HG03135 (cell line): ENCODE measurements around the gene LNPK.
"Not testable (repeated sequence)": the region's sequence is repeated elsewhere in the genome, so short reads cannot be mapped to it uniquely, and the experiment has no call there.

ENCODE experiments used
- ATAC-seq: cut with Tn5 transposase; IDR thresholded peaks from one replicate; pipeline ENCODE4 v1.9.1; 2021; ENCODE audit warnings: mild to moderate bottlenecking, moderate library complexity; ENCODE audit not compliant: unreplicated experiment

The LNPK gene

GRCh38 chr2:175973373-175973772, 28.7 kb downstream of the LNPK start:
- ATAC-seq = no peak

GRCh38 chr2:175966839-175967238, 35.2 kb downstream of the LNPK start:
- no peak for ATAC-seq

DNA sequence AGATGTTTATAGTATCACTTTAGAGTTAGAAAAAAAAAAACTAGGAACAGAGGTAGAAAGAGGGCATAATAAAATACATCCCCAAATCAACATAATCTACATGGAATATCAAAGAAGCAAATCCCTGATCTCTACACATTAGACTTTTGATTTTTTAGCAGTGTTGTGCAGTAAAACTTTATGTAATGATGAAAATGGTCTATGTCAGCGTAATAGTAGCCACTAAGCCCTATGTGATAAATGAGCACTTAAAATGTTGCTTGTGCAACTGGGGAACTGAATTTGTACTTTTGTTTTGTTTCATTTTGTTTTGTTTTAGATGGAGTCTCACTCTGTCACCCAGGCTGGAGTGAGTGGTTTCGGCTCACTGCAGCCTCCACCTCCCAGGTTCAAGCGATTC, 36.3 kb downstream of the LNPK start:
- ATAC-seq = no peak

GRCh38 chr2:175964195-175964594, 37.9 kb downstream of the LNPK start:
- no peak for ATAC-seq

GRCh38 chr2:175963171-175963570, 38.9 kb downstream of the LNPK start:
- not testable (repeated sequence) for ATAC-seq

DNA sequence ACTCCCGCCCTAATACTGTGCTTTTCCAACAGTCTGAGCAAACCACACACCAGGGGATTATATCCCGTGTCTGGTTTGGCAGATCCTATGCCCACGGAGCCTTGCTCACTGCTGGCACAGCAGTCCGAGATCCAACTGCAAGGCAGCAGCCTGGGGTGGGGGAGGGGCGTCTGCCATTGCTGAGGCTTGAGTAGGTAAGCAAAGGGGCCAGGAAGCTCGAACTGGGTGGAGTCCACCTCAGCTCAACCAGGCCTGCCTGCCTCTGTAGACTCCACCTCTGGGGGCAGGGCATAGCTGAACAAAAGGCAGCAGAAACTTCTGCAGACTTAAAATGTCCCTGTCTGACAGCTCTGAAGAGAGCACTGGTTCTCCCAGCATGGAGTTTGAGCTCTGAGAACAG, 44.2 kb downstream of the LNPK start:
- ATAC-seq = no peak

- ATAC-seq = no peak
These were observed 46.9 kb downstream of the LNPK start for GRCh38 chr2:175955136-175955535.

- ATAC-seq = no peak
These were observed 51.6 kb downstream of the LNPK start for GRCh38 chr2:175950512-175950911.

GRCh38 chr2:175948191-175948590, 53.9 kb downstream of the LNPK start:
- ATAC-seq = no peak

DNA sequence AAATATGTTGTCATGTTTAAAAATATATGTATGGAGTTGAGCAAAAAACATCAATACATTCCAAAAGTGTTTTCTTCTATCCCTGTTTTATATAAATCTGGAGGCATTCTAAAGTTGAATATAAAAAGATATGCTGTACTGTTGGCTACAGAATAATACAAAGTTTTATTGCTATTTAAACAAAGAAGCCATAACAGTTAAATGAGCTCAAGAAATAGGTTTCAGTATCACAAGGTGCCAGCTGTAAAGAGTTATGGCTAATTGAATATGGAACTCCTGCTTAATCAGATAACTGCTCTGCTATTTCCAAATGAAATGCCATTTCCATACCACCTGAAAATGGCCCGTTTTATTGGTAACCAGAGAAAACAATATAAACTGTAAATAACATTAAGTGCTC, 55.0 kb downstream of the LNPK start:
- no peak for ATAC-seq

- ATAC-seq = no peak
These were observed 60.4 kb downstream of the LNPK start for GRCh38 chr2:175941699-175942098.

DNA sequence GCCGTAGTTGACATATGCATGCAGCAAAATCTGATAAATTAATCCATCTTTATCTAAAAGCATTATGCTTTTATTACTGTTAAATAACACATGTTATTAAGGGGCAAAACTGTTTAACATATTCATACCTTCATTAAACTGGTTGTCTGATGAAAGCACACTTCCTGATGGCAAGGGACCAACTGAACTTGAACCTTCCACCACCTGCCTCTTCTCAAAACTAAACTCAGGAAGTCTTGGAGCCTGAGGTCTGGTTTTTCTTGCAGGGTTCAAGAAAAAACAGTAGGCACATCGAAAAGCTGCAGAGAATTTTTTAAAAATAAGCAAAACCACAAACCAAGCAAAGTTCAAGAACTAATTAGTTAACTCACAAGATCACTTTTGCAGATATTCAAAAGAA, 64.9 kb downstream of the LNPK start:
- no peak for ATAC-seq

- ATAC-seq = no peak
These were observed 66.5 kb downstream of the LNPK start for GRCh38 chr2:175935289-175936181.

DNA sequence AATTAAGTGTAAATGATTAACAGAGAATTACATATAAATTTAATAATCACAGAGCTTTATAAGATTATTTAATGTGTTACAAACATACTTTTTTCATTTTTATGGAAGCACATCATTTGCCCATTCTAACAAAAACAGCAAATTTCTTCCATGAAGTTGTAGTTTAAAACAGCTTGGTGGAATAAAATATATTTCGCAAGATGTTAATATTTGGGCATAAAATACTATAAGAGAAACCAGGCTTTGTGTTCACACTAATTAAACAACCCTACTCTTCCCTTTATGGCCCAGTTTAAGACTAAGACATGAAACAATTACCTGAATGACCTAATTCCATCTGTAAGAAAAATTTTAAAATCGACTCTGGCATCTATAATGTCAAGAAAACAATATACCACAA, 69.4 kb downstream of the LNPK start:
- ATAC-seq = no peak

- no peak for ATAC-seq
These were observed 70.3 kb downstream of the LNPK start for GRCh38 chr2:175931805-175932204.

DNA sequence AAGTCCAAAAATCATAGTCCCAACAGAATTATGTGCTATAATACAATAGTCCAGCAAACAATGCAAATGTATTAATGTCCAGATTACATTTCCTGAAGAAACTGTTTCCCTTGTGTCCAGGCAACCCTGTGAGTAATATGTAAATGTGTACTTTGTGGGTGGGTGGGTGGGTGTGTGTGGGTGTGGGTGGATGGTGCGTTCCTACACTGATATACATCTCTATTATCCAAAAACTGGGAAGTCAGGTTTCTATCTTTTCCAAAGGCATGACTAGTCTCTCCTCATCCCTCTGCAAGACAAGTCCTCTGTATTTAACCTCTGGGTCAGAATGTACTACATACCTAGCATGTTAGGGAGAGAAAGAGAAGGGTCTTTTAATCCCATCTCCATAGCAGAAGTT, 71.6 kb downstream of the LNPK start:
- no peak for ATAC-seq

DNA sequence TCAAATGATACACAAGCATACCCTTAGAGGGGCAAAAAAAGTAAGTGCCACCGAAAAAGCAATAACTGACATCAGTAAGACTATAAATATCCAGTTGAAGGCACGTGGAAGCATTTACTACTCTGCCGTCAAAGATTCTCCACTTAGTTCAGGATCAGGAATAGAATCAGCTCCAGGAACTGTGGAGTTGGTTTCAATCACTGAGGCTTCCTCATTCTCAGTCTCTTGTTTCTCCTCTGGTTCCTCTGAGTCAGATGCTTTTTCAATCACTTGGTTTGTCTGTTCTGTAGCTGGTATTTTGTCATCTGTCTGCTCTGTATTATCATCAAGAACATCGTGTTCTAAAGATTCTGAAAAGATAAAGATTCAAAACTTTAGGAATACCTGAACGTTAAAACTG, 72.2 kb downstream of the LNPK start:
- ATAC-seq = no peak

GRCh38 chr2:175926272-175926671, 75.8 kb downstream of the LNPK start:
- no peak for ATAC-seq

DNA sequence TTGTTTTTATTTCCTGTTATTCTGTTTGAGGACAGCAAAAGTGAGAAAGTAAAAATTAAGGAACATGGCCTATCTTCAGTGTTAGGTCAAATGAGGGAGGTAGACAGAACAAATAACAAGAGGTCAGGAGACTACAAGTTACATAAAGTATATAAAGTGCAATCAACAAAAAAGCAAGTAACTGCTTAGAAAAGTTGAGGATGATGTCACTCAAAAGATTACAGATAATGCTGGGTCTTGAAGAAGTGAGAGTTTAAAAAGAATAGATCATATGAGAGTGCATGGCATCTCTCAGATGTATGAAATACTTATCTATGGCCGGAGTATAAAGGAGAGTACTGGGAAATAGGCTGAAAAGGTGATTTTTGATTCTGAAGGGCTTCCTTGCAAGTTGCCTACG, 79.9 kb downstream of the LNPK start:
- no peak for ATAC-seq

GRCh38 chr2:175918935-175919334, 83.1 kb downstream of the LNPK start:
- no peak for ATAC-seq

GRCh38 chr2:175914846-175915245, 87.2 kb downstream of the LNPK start:
- ATAC-seq = no peak

- not testable (repeated sequence) for ATAC-seq
These were observed 88.0 kb downstream of the LNPK start for GRCh38 chr2:175913849-175914743.
